Endothelial cell of umbilical vein (primary cell): ENCODE measurements around the gene IL4R. TPM values are rescaled to one million over a fixed set of nuclear protein-coding genes. Genes with fewer than 3 reads are reported as not detected.
A peak's percentile ranks its signal among the peaks of the same experiment; 100 is the strongest.

Experiments used
- BruUV-seq: library from RNA; stranded (reverse); fragments of 400-500 nt; replicated peaks from 2 replicates; lab custom pipeline; 2021; lab: Mats Ljungman, UMichigan
- CTCF ChIA-PET: fragments of 300-600, 350-600 bp; sonication (Branson Sonifier 250); formaldehyde crosslinking; loops from one replicate; lab custom pipeline; 2021; ENCODE audit warnings: antibody characterized with exemption, inconsistent platforms; lab: Charles Lee
- POLR2A ChIA-PET: fragments of 300-600, 350-600 bp; sonication (Branson Sonifier 250); formaldehyde crosslinking; loops from one replicate; lab custom pipeline; 2021; ENCODE audit warnings: antibody characterized with exemption, inconsistent platforms; lab: Charles Lee
- DNase-seq: peaks from one replicate; pipeline ENCODE4 v3.0.0-alpha.2; 2011; ENCODE audit warnings: low read depth, low spot score
- FAIRE-seq: peaks from 2 replicates; lab custom pipeline; 2011; peaks lifted over from hg19 to GRCh38; lab: Jason Lieb, UNC
- H2AFZ ChIP-seq: 2 replicates; pipeline ENCODE4 v1.6.0; 2012; ENCODE audit warnings: low read depth, low read length, control low read depth, inconsistent platforms
- H3K27ac ChIP-seq: 2 replicates; pipeline ENCODE4 v1.5.1; 2011; ENCODE audit warnings: low read depth, mild to moderate bottlenecking, control low read depth, low read length, moderate library complexity; ENCODE audit not compliant: insufficient read depth
- H3K27me3 ChIP-seq, 2 experiments: 2 replicates each; pipeline versions ENCODE4 v1.6.0 to v1.6.1; 2011; ENCODE audit warnings: low read length in 2 of 2, mixed read lengths in 1 of 2; ENCODE audit not compliant: control insufficient read depth in 2 of 2, insufficient read depth in 2 of 2
- H3K36me3 ChIP-seq, 2 experiments: 2 replicates in 1 of 2; 3 replicates in 1 of 2; pipeline ENCODE4 v1.5.1; 2011; ENCODE audit warnings: low read length in 2 of 2, mild to moderate bottlenecking in 1 of 2, moderate library complexity in 1 of 2; ENCODE audit not compliant: control insufficient read depth in 2 of 2, insufficient read depth in 2 of 2; ENCODE audit errors: extremely low read depth in 1 of 2
- H3K4me1 ChIP-seq: 3 replicates; pipeline ENCODE4 v1.5.1; 2011; ENCODE audit warnings: mild to moderate bottlenecking, low read length; ENCODE audit not compliant: control insufficient read depth, insufficient read depth; ENCODE audit errors: extremely low read depth
- H3K4me2 ChIP-seq: 2 replicates; pipeline ENCODE4 v1.6.1; 2011; ENCODE audit warnings: low read length, control low read depth, mixed read lengths; ENCODE audit not compliant: insufficient read depth
- H3K4me3 ChIP-seq, 3 experiments: fragments of 200-600 bp in 1 of 3; sonication (generic), shearing (Covaris generic) in 1 of 3; replicated peaks in 1 of 3; 2 replicates each; pipeline ENCODE4 v1.5.1; 2011 to 2016; ENCODE audit warnings: control low read depth in 3 of 3, low read length in 3 of 3, mild to moderate bottlenecking in 2 of 3, inconsistent platforms in 1 of 3, low read depth in 1 of 3, moderate library complexity in 1 of 3; ENCODE audit not compliant: insufficient read depth in 1 of 3
- H3K79me2 ChIP-seq: 2 replicates; pipeline ENCODE4 v1.6.0; 2012; ENCODE audit warnings: low read length, inconsistent platforms; ENCODE audit not compliant: control insufficient read depth, insufficient read depth
- H3K9ac ChIP-seq: replicated peaks from 2 replicates; pipeline ENCODE3; 2011; ENCODE audit warnings: low read length, control low read depth; ENCODE audit not compliant: insufficient read depth; ENCODE audit errors: extremely low read depth
- H3K9me1 ChIP-seq: replicated peaks from 3 replicates; pipeline ENCODE4 v1.6.0; 2011; ENCODE audit warnings: mild to moderate bottlenecking, low read length; ENCODE audit not compliant: control insufficient read depth, insufficient read depth; ENCODE audit errors: extremely low read depth
- H3K9me3 ChIP-seq: replicated peaks from 2 replicates; pipeline ENCODE4 v1.5.1; 2012; ENCODE audit warnings: low read length, inconsistent platforms; ENCODE audit not compliant: control insufficient read depth, insufficient read depth
- H4K20me1 ChIP-seq: replicated peaks from 2 replicates; pipeline ENCODE3; 2011; ENCODE audit warnings: mild to moderate bottlenecking, low read length; ENCODE audit not compliant: control insufficient read depth, insufficient read depth; ENCODE audit errors: extremely low read depth
- EZH2 ChIP-seq: IDR thresholded peaks from 2 replicates; pipeline ENCODE4 v1.6.1; 2012; ENCODE audit warnings: borderline replicate concordance, low read depth, mild to moderate bottlenecking, moderate library complexity, low read length, inconsistent platforms; ENCODE audit not compliant: severe bottlenecking
- FOS ChIP-seq: IDR thresholded peaks from 2 replicates; pipeline ENCODE4 v1.6.1; 2011; ENCODE audit warnings: mild to moderate bottlenecking, low read length, moderate library complexity, borderline replicate concordance; ENCODE audit not compliant: insufficient read depth
- GATA2 ChIP-seq: IDR thresholded peaks from 2 replicates; pipeline ENCODE4 v1.7.0; 2011; ENCODE audit warnings: low read depth, mild to moderate bottlenecking, moderate library complexity, mixed read lengths, low read length; ENCODE audit not compliant: insufficient read length, insufficient read depth
- JUN ChIP-seq: IDR thresholded peaks from 2 replicates; pipeline ENCODE4 v1.6.1; 2011; ENCODE audit warnings: borderline replicate concordance, low read depth; ENCODE audit not compliant: insufficient read length, insufficient read depth
- MAX ChIP-seq: IDR thresholded peaks from 2 replicates; pipeline ENCODE4 v1.6.1; 2011; ENCODE audit not compliant: insufficient read depth, insufficient read length
- MYC ChIP-seq: IDR thresholded peaks from one replicate; pipeline ENCODE4 v1.6.1; 2011; ENCODE audit warnings: mild to moderate bottlenecking, low read depth, low read length
- POLR2A ChIP-seq: IDR thresholded peaks from 2 replicates; pipeline ENCODE4 v1.6.1; 2012; ENCODE audit warnings: low read depth, mild to moderate bottlenecking, control low read depth, low read length
- POLR2AphosphoS5 ChIP-seq: IDR thresholded peaks from 2 replicates; pipeline ENCODE4 v1.6.1; 2012; ENCODE audit warnings: low read depth, mild to moderate bottlenecking, control low read depth, low read length, moderate library complexity; ENCODE audit not compliant: insufficient read depth
- dilution Hi-C: fragments of 300-500 bp; cut with MboI; formaldehyde crosslinking; loops from one replicate; pipeline ENCODE4 v1.15.0; 2019; ENCODE audit warnings: low sequenced_read_pairs; ENCODE audit not compliant: extremely low pct_ligation_motif_present
- intact Hi-C: fragments of 100-400 bp; cut with micrococcal nuclease; formaldehyde crosslinking; loops from one replicate; pipeline ENCODE4 v1.10.0; 2022
- polyA plus RNA-seq, 4 experiments: library from polyadenylated mRNA; depleted of rRNA in 3 of 4; stranded (reverse) in 3 of 4; unstranded in 1 of 4; fragments of >200 nt; gene quantifications; 2 replicates each; pipeline versions ENCODE4 v1.2.1 to v1.2.3, GENCODE V29; 2011 to 2012; ENCODE audit warnings: missing spikeins in 1 of 4
- total RNA-seq: library from RNA; stranded (reverse); gene quantifications from 2 replicates; pipeline ENCODE4 v1.2.3, GENCODE V29; 2021
- TF ChIP-seq, protein P1 (sequence below), 2 donors: IDR thresholded peaks; 1 replicate in 1 of 2; 2 replicates in 1 of 2; pipeline ENCODE4 v1.5.1; 2011; ENCODE audit warnings: low read length in 2 of 2, mild to moderate bottlenecking in 2 of 2, moderate library complexity in 2 of 2, control low read depth in 1 of 2, inconsistent platforms in 1 of 2, low read depth in 1 of 2; ENCODE audit not compliant: insufficient read depth in 1 of 2; ENCODE audit errors: extremely low read depth in 1 of 2

Gene IL4R
- total and polyA plus RNA-seq, 2 donors (not counting 3 experiments of a cell fraction or from before 2014, with no cell fraction given), result 138 to 139 TPM

DNA sequence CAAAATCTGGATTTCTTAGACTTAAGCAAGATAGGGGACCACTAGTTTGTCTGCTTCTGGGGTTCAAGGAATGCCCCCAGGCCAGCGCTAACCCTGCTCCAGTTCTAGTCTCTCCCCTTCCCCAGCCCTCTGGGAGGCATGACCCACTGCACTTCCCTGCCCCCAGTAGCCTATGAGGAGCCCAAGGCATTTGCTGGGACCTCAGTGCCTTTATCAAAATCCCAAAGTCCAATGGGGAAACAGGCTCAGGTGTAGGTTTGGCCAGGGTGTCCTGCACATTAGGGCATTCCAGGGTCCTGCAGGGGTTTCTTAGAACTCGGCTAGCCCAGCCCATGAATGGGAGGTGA is 1.2 kb downstream of the IL4R start:
- Histone ChIP-seq H3K9me1 (no peaks in the 10 kb centered on the region), H3K9me3 (no peaks in the 10 kb centered on the region), H2AFZ (no peak overlapping the region), H3K36me3 (peaks cover 5 to 6% of the 10 kb centered on the region in 2 experiments), H3K9ac (peak overlapping the region; percentile 99), H3K27me3 (no peaks in the 10 kb centered on the region), H4K20me1 (no peaks in the 10 kb centered on the region), H3K79me2 (peaks cover 50% of the 10 kb centered on the region), H3K4me2 (peak overlapping the region; percentile 94), H3K27ac (peak overlapping the region; percentile 99), H3K4me3 (peak overlapping the region; percentile 78 to 95 (median 86)), H3K4me1 (peaks cover 47% of the 10 kb centered on the region)
- dilution Hi-C loops, result no loop called here
- FAIRE-seq, result no peak
- ChIA-PET CTCF (interaction anchor here (0.7 to 3.9 kb wide), 4 partner anchors 12 to 135 kb away, joined by 3 to 42 read pairs (median 4); no protein-coding TSS in a partner anchor), POLR2A (no interaction called here)
- no peak for DNase-seq
- BruUV-seq, result TSS peak; percentile 71
- TF ChIP-seq POLR2AphosphoS5, result no peak
- TF ChIP-seq GATA2, result no peak
- TF ChIP-seq EZH2, result no peak
- TF ChIP-seq MYC, result no peak
- TF ChIP-seq FOS, result no peak
- TF ChIP-seq POLR2A, result no peak
- no peak for TF ChIP-seq MAX
- TF ChIP-seq, protein P1, sequence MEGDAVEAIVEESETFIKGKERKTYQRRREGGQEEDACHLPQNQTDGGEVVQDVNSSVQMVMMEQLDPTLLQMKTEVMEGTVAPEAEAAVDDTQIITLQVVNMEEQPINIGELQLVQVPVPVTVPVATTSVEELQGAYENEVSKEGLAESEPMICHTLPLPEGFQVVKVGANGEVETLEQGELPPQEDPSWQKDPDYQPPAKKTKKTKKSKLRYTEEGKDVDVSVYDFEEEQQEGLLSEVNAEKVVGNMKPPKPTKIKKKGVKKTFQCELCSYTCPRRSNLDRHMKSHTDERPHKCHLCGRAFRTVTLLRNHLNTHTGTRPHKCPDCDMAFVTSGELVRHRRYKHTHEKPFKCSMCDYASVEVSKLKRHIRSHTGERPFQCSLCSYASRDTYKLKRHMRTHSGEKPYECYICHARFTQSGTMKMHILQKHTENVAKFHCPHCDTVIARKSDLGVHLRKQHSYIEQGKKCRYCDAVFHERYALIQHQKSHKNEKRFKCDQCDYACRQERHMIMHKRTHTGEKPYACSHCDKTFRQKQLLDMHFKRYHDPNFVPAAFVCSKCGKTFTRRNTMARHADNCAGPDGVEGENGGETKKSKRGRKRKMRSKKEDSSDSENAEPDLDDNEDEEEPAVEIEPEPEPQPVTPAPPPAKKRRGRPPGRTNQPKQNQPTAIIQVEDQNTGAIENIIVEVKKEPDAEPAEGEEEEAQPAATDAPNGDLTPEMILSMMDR (IDR thresholded peaks at IDR 0.05; ENCODE audit: extremely low read depth in 1 of 2, insufficient read depth in 1 of 2, low read depth in 1 of 2, low read length in 2 of 2), result no peak
- TF ChIP-seq JUN, result no peak
- intact Hi-C loops, result loop anchor here (1.0 to 2.0 kb wide), 6 partner anchors 17 to 80 kb away; partner anchors contain the start of gene NSMCE1
